Measurements from ENCODE around the gene YWHAH.

YWHAH gene

DNA sequence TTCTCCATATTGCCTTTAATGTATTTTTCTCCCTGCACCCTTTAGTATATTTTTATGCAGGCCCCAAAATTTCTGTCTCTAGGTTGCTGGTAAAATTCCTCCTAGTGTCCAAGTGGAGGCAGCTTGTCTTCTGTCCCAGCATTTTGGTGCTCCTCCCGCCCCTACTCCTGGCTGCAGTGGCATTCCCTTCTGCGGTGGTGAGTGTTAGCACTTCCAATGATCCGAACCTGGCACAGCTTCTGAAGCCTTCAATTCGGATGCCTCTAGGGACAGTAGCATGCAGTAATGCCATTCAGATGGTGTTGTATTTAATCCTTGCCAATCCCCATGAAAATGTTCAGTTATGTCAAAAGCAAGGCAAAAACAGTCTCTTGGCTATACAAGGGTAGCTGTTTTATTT is 5.9 kb downstream of the YWHAH start:
- no peak for DNase-seq (ENCODE audit: low read depth in 2 of 2)

DNA sequence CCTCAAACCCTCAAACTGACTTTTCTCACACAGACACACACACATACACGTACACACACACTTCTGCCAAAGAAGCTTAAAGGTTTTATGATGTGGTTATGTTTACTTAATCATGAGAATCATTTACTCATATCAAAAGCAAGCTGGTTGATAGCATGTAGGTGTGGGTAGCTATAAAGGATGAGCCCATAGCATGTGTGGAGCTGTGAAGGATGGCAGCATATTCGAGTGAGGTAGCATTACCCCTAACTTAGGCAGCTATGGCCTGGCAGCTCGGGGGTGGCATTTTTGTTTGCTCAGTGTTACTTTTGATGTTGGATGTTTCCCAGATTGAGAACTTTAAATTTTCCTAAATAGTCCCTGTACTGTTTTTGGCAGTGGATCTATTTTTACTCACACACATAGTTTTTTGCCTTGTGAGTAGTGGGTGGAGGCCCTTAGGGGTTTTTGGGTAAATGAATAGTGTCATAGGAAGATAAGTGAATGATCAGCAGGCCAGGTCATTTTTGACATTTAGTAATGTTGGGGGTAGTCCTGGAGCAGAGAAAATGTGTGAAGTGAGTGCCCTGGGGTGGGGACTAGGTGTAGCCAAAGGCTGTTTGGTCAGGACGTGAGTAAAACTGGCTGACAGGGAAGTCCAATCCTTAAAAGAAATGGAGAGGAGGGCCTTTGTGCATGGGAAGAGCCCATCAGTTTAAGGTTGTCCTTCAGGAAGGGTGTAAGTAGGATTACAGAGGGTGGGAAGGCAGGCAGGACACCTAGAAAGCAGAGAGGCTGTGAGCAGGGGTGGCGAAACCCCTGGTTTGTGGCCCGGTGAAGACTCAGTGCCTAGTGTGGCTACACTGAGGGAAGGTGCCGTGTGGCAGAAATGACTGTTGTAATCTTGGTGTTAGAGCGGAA is 7.1 kb downstream of the YWHAH start:
- DNase-seq (ENCODE audit: low read depth in 2 of 2) = no peak

DNA sequence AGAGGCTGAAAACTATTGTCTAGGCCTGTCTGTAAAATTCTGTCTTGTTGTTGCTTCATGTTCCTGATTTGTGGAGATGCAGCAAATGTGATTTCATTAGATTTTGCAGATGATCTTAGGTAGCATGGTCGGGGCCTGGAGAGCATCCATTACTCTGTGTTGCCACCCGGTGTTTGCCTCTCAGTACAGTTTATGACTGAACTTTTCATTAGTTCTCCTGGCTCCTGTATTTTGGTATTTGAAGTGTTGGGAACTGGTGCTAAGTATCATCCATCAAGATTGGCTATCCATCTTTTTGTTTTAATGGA is 7.7 kb downstream of the YWHAH start:
- no peak for DNase-seq (ENCODE audit: low read depth in 2 of 2)

DNA sequence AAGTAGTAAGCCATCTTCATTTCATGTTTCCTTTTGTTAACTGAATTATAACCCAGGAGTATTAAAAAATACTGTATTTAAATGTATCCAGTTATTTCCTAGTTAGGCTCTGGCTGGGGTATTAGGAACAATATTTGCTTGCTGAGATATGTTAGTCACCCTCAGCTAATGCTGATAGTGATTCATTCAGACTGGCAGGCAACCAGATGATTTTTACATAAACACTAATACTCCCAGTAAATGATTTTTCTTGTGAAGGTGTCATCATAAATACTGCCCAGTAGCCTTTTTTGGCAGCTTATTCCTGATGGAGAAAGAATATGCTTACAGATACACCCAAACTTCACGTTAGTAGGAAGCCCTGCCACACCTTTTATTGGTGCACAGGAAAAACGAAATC is 8.1 kb downstream of the YWHAH start:
- no peak for DNase-seq (ENCODE audit: low read depth in 2 of 2)

DNA sequence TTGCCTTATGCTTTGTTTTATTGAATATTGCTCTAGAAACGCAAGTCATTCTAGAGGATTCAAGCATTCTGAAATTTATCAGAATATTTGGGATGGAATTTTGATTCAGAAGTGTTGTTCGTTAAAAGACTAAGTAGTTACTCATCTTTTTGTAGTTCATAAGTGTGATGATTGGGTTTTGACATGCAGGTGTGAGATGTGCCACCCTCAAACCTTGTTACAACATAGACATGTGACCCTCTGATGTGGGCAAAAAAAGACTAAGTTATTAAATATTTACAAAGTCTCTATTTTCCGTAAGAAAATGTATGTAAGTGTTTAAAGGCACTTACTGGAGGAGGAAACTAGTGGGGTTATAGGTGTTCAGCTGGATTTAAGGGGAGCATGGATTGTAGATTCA is 8.9 kb downstream of the YWHAH start:
- no peak for DNase-seq (ENCODE audit: low read depth in 2 of 2)

DNA sequence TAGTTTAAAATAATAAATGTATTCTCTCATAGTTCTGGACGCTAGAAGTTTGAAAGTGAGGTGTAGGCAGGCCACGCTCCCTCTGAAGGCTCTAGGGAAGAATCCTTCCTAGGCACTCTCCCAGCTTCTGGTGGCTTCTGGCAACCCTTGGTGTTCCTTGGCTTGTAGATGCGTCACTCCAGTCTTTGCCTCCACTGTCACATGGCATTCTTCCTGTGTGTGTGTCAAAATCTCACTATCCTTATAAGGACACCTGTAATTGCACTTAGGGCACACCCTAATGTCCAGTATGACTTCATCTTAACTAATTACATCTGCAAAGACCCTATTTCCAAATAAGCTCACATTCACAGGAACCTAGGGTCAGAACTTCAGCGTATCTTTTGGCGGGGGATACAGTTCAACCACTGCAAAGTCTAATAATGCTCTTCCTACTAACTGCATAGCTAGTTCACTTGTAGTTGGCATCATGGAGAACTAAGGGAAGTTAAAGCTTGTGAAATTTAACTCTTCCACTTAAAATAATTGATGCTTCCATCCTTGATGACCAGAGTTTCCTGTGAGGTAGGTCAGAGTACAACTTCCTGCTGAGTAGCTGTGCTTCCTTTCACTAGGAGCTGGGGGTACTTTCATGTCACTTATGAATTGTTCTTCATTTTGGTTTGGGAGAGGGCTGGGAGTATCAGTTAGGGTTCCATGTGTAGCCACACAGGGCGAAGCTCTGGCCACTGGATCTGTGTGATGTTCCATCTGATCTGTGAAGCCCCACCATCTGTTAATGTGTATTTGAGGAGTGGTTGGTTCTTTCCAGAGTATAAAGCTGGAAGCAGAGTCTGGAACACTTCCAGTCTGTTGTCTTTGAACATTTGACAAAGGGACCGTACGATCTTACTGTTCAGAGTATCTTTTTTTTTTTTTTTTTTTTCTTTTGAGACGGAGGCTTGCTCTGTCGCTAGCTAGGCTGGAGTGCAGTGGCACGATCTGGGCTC is 10.5 kb downstream of the YWHAH start:
- DNase-seq (ENCODE audit: low read depth in 2 of 2) = no peak

DNA sequence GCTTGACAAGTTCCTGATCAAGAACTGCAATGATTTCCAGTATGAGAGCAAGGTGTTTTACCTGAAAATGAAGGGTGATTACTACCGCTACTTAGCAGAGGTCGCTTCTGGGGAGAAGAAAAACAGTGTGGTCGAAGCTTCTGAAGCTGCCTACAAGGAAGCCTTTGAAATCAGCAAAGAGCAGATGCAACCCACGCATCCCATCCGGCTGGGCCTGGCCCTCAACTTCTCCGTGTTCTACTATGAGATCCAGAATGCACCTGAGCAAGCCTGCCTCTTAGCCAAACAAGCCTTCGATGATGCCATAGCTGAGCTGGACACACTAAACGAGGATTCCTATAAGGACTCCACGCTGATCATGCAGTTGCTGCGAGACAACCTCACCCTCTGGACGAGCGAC is 12.0 kb downstream of the YWHAH start:
- DNase-seq (ENCODE audit: low read depth in 2 of 2) = no peak

DNA sequence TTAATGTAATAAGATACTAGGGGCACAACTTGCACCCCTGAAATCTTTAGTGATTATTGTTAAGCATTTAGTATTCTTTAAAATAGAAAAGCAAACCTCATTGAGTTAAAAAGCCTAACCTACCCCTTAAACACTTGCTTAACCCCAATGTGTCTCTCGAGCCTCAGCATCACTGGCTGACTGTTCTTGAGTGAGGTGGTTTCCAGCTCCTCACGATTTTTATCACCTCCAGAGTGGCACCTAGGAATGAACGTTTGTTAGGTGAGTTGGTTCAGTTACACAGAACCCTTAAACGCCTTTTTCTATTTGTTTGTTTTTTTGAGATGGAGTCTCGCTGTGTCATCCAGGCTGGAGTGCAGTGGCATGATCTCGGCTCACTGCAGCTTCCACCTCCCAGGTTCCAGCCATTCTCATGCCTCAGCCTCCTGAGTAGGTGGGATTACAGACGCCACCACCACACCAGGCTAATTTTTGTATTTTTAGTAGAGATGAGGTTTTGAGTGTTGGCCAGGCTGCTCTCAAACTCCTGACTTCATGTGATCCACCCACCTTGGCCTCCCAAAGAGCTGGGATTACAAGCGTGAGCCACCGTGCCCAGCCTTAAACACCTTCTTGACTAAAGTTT is 13.7 kb downstream of the YWHAH start:
- DNase-seq (ENCODE audit: low read depth in 2 of 2) = no peak

DNA sequence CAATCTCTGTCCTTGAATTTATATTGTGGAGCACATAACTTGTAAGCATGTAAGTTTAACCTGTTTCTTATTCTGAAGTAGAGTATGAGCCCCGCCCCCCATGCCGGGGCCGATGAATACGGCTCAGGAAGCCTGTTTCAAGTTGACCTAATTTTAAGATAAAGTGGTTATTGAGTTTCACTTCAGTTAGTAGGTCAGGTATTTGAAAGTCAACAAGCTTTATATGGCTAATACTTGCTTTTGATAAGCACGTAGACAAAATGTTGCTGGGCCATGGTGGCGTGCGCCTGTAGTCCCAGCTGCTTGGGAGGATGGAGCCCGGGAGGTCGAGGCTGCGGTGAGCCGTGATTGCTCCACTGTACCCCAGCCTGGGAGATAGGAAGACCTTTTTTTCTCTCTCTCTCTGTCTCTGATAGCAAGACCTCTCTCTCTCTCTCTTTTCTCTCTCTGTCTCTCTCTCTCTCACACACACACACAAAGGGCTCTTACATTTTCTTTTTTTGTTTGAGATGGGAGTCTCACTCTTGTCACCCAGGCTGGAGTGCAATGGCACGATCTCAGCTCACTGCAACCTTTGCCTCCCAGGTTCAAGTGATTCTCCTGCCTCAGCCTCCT is 14.4 kb downstream of the YWHAH start:
- no peak for DNase-seq (ENCODE audit: low read depth in 2 of 2)

DNA sequence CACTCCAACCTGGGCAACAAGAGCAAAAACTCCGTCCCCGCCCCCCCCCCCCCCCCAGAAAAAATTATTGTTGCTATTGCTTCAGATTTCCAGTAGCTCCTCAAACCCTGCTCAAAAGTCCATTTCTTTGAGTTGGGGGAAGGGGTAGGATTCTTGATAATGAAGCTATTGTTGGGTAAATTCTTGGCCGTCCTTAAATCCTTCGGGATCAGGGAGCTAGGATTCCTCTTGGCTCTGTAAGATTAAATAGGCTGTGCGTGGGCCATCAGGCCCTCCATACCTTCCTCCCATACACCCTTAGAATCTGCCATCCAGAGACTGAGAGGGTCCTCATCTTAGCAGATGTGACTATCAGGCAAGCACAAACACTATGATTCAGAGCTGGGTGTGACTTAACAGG is 16.4 kb downstream of the YWHAH start:
- DNase-seq (ENCODE audit: low read depth in 2 of 2) = no peak

DNA sequence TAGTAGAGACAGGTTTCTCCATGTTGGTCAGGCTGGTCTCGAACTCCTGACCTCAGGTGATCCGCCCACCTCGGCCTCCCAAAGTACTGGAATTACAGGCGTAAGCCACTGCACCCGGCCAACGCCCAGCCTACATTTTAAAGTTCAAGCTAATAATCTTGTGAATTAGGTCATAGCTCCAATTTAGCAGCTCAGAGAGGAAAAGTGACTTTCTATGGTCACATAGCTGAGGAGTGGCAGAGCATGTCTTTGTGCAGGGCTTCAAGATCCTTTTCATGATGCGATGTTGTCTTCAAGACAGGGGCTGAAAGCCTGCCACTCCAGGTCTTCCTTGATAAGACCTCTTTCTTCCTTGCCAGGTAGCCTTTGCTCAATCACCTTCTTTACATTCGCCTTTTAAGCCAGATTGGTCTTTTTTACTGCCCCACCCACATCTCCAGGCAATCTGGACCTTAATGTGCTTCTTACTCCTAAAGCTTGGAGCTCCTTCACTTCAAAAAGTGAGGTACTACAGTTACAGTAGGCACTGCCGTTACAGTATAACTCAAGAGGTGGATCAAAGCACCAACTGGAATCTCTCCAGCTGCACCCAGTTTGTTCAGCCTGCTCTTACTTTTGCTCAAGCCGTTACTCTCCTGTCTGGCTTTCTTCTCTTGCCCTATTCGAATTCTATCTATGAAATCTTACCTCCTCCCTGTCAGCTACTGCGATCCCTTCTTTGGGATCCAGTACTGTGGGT is 18.2 kb downstream of the YWHAH start:
- no peak for DNase-seq (ENCODE audit: low read depth in 2 of 2)

DNA sequence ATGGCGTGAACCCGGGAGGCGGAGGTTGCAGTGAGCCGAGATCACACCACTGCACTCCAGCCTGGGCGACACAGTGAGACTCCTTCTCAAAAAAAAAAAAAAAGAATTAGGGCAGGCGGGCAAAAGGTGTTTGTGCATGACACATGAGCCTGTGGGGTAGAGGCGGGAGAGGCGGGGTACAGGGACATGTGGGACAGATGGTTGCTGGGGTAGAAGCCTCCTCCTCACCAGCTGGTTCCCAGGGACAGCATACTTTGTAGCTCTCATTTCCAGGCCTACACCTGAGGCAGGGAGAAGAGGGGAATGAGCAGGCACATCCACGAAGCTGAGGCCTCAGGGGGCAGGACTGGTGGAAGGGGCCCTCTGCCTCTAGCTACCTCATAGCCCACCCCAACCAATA is 23.7 kb downstream of the YWHAH start:
- DNase-seq (ENCODE audit: low read depth in 2 of 2) = no peak

DNA sequence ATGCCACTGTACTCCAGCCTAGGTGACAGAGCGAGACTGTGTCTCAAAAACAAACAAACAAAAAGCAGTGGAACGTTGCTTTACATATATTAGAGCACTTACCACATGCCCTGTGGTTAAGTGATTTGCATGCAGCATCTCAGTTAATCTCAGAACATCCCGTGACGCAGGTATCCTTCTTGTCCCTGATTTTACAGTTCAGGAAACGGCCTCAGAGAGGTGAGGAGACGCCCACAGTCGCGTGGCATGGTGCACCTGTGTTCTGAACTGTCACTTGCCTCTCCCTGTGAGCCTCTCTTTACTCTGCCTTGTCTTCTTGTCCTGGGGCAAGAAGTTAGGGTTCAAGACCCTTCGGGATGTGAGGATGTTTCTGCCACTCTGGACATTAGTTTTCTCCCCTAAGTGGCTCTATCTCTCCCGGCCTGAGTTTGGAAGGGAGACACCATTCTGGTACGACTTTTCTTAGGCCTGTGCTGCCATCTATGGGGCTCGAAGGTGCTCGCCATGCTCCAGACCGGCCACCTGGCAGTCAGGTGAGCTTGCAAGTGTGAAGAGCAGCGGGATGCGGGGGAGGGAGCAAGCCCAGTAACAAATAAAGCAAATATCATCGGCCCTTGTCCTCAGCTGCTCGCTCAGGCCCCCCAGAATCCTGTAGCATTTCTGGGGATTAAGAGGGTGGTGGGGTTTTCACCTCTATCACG is 25.6 kb downstream of the YWHAH start:
- DNase-seq (ENCODE audit: low read depth in 2 of 2) = peak in 1 of 2 donors; percentile 24

DNA sequence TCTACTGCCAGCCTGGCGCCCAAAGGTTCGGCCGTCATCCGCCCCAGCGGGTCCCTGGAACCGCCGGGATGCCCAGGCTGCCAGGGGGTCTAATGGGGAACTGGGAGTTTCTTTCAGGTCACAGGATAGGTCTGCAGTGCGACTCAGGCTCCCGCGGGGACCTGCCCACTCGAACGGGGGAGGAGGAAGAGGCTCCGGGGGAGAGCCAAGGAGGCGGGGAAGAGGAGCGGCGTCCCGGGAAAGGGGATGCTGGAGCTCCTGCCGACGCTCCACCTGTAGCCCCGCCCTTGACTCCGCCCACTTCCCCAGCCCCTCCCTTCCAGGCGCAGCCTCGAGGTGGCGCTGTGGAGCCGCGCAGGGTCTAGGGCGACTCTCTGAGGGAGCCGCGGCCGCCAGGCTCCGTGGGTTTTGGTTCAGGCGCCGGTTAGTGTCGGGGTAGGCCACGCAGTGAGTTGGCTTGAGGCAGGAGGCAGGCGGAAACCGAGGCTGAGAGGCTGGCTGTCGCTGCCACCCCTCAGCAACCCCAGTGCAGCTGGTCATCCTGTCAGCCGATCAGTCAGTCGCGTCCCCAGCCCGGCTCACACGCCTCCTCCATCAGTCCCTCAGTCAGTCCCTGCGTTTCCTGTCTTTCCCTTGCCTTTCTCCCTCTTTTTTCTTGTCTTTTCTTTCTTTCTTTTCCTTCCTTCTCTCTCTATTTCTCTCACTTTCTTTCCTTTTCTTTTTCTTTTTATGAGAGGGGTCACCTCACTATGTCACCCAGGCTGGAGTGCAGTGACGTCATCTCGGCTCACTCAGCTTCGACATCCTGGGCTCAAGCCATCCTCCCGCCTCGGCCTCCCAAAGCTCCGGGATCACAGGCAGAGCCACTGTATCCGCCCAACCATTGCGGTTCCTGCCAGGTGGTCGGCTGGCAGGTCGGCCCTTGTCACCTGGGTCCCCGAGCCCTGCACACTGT is 26.4 kb downstream of the YWHAH start:
- DNase-seq (ENCODE audit: low read depth in 2 of 2) = peak; percentile 74 to 76

DNA sequence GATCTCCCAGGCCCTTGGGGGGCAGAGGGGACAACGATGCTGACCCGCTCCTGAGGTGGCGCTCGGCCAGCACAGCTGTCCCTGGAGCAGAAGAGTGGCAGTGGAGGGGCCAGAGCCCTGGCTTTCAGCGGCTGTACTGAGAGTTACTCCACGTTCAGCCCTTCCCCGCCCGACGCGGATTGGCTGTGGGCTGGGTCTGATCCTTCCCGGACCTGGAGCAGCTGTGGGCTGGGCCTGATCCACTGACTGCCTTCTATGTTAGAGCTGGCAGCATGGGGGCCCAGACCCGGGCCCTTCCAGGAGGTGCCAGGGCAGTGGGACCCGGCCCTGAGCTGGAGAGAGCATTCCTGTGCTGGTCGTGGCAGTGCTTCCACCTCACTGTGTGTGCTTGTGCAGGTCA is 27.8 kb downstream of the YWHAH start:
- DNase-seq (ENCODE audit: low read depth in 2 of 2) = no peak

DNA sequence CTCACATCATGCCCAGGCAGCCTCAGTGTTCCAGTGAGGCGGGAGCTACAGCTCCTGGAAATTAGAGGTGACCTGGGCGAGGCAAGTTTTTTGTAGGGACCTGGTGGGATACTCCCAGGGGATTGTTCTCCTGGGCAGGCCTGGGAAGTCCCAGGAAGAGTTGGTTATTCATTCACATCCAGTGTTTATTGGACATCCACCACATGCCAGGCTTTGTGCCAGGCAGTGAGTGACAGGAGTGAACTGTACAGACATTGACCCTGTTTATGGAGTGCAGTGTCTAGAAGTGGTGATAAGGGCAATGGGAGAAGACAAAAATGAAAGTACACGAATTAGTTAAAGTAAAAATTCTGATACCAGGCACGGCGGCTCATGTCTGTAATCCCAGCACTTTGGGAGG is 29.4 kb downstream of the YWHAH start:
- DNase-seq (ENCODE audit: low read depth in 2 of 2) = no peak

DNA sequence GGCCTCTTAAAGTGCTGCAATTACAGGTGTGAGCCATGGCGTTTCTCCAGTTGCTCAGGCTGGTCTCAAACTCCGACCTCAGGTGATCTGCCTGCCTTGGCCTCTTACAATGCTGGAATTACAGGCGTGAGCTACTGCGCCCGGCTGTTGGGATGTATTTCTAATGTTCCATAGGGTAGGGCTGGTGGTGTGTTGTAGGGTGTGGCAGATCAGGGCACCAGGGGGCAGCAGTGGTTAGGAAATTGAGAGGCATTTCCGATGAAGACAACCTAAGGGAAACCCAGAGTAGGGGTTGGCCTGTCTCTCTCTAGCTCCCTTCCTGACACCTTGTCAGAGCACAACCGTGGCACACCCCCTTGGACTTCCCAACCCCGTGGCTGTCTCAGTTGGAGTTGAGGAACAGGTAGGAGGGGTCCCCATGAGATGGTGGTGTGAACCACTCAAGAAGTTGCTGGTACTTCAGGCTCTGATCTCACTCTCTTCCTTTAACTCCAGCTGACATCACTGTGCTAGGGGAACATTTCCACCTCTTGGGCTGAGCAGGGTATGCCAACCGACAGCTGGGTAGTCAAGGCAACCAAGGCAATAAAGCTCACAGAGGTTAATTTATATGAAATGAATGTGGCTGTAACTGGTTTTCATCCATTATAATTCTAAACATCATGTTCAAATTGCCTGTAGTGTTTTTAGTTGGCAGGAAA is 33.0 kb downstream of the YWHAH start:
- DNase-seq (ENCODE audit: low read depth in 2 of 2) = peak; percentile 46 to 60

DNA sequence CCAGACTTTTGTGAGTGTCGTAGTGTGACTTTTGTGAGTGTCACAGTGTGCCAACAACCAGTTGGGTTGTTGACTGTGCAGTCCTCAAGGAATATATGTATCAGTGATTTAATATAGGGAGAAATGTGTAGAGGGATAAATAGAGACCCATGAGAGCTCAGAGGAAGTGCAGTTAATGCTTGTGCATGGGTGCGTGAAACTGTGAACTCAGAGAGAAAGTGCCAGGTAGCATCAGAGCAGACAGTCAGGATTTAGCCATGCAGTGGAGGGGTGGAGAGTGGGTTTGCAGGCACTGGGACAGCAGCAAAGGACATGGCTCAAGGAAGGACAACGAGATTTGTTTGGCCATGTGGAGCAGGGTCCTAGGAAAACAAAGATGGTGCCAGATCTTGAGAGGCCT is 33.6 kb downstream of the YWHAH start:
- no peak for DNase-seq (ENCODE audit: low read depth in 2 of 2)

DNA sequence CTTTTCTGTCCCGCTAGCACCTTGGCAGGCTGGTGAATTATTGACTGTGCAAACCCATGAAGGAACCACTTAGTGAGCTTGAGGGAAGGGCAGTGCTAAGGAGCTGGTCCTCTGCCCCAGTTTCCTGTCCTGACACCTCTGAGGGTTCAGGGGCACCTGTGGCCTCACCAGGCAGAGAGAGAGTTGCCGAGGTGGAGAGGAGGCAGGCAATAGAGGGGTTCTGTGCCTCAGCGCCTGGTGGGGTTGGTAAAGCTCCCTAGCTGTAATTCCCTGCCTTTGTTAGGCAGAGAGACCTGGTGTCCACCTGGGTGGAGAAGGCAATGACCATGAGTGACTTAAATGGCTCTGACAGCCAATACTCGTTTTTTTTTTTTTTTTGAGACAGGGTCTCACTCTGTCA is 36.3 kb downstream of the YWHAH start:
- DNase-seq (ENCODE audit: low read depth in 2 of 2) = no peak

Measured in stimulated activated CD8-positive, alpha-beta memory T cell treated with anti-CD3 and anti-CD28 coated beads, Interleukin-2, amount 100 ng/mL, for 1 hour (primary cell).